Measurements from ENCODE around the gene SNAP29. TPM values are rescaled to one million over a fixed set of nuclear protein-coding genes. Genes with fewer than 3 reads are reported as not detected.

Gene SNAP29
- total and polyA plus RNA-seq, 9 of the 15 experiments (the other 6 are each of a cell fraction or from before 2014, with no cell fraction given) = 19.5 to 250 (median 75.9) TPM

DNA sequence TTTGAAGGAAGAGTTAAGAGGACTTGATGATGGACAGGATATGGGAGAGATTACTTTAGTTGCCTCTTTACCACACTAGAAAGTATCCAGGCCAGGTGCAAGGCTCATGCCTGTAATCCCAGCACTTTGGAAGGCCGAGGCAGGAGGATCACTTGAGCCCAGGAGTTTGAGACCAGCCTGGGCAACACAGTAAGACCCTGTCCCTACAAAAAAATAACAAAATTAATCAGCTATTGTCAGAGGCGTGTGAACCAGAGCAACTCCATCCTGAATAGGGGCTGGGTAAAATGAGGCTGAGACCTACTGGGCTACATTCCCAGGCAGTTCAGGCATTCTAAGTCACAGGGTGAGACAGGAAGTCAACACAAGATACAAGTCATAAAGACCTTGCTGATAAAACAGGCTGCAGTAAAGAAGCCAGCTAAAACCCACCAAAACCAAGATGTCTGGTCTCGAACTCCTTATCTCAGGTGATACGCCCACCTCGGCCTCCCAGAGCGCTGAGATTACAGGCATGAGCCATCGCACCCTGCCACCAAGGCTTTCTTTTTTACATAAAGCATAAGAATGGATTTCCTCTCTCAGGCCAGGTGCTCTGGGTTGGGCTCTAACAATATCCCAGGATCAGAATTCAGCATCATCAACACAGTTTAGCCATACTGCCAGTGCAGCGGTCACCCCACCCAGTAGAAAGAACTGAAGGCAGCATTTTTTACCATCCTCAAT is 18.0 kb upstream of the SNAP29 start (continued):
- TF ChIP-seq ZBTB43 (CRISPR knock-in tag; IDR thresholded peaks at IDR 0.05) = no peak
- TF ChIP-seq, protein P1, sequence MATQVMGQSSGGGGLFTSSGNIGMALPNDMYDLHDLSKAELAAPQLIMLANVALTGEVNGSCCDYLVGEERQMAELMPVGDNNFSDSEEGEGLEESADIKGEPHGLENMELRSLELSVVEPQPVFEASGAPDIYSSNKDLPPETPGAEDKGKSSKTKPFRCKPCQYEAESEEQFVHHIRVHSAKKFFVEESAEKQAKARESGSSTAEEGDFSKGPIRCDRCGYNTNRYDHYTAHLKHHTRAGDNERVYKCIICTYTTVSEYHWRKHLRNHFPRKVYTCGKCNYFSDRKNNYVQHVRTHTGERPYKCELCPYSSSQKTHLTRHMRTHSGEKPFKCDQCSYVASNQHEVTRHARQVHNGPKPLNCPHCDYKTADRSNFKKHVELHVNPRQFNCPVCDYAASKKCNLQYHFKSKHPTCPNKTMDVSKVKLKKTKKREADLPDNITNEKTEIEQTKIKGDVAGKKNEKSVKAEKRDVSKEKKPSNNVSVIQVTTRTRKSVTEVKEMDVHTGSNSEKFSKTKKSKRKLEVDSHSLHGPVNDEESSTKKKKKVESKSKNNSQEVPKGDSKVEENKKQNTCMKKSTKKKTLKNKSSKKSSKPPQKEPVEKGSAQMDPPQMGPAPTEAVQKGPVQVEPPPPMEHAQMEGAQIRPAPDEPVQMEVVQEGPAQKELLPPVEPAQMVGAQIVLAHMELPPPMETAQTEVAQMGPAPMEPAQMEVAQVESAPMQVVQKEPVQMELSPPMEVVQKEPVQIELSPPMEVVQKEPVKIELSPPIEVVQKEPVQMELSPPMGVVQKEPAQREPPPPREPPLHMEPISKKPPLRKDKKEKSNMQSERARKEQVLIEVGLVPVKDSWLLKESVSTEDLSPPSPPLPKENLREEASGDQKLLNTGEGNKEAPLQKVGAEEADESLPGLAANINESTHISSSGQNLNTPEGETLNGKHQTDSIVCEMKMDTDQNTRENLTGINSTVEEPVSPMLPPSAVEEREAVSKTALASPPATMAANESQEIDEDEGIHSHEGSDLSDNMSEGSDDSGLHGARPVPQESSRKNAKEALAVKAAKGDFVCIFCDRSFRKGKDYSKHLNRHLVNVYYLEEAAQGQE (IDR thresholded peaks at IDR 0.05; ENCODE audit: borderline replicate concordance) = peak; percentile 64
- TF ChIP-seq, protein P1 (CRISPR knock-in tag; IDR thresholded peaks at IDR 0.05; ENCODE audit: low read depth) = peak; percentile 46; the same call in 1 of the 2 replicates
- TF ChIP-seq, protein P2, sequence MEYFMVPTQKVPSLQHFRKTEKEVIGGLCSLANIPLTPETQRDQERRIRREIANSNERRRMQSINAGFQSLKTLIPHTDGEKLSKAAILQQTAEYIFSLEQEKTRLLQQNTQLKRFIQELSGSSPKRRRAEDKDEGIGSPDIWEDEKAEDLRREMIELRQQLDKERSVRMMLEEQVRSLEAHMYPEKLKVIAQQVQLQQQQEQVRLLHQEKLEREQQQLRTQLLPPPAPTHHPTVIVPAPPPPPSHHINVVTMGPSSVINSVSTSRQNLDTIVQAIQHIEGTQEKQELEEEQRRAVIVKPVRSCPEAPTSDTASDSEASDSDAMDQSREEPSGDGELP (CRISPR knock-in tag; IDR thresholded peaks at IDR 0.05; ENCODE audit: borderline replicate concordance) = peak; percentile 37; the same call in 1 of the 2 replicates
- peak; percentile 37; the same call in 1 of the 2 replicates for TF ChIP-seq TGIF2 (CRISPR knock-in tag; IDR thresholded peaks at IDR 0.05)
- TF ChIP-seq ZNF76 (CRISPR knock-in tag; IDR thresholded peaks at IDR 0.05; ENCODE audit: borderline replicate concordance) = peak; percentile 72; the same call in 1 of the 2 replicates
- 0 out of 2 replicates have a peak, but pooled peaks have one; percentile 47 for TF ChIP-seq ZNF143 (CRISPR knock-in tag; IDR thresholded peaks at IDR 0.05)
- 0 out of 2 replicates have a peak, but pooled peaks have one; percentile 60 for TF ChIP-seq ZNF449 (CRISPR knock-in tag; IDR thresholded peaks at IDR 0.05)
- TF ChIP-seq HIVEP1 (CRISPR knock-in tag; IDR thresholded peaks at IDR 0.05) = peak; percentile 85
- TF ChIP-seq, protein P3, sequence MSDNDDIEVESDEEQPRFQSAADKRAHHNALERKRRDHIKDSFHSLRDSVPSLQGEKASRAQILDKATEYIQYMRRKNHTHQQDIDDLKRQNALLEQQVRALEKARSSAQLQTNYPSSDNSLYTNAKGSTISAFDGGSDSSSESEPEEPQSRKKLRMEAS (CRISPR knock-in tag; IDR thresholded peaks at IDR 0.05) = peak; percentile 55; the same call in 1 of the 2 replicates
- TF ChIP-seq DPF2 (IDR thresholded peaks at IDR 0.05) = peak; percentile 86
- 0 out of 2 replicates have a peak, but pooled peaks have one; percentile 31 for TF ChIP-seq ZNF408 (CRISPR knock-in tag; IDR thresholded peaks at IDR 0.05; ENCODE audit: low read depth)
- peak; percentile 44; the same call in 1 of the 2 replicates for TF ChIP-seq ETV1 (tag; conservative IDR thresholded peaks at IDR 0.05; ENCODE audit: low read depth)
- TF ChIP-seq FOXA1 (IDR thresholded peaks at IDR 0.05; ENCODE audit: borderline replicate concordance) = no peak
